Calu3 (cell line): ENCODE data around the gene DHX16. TPM values are rescaled to one million over a fixed set of nuclear protein-coding genes. Genes with fewer than 3 reads are reported as not detected.
A peak's percentile ranks its signal among the peaks of the same experiment; 100 is the strongest.

Experiments used
- BruUV-seq: library from RNA; stranded (reverse); fragments of 400-500 nt; replicated peaks from 2 replicates; lab custom pipeline; 2021; lab: Mats Ljungman, UMichigan
- CTCF ChIA-PET: fragments of 300-600 bp; sonication (Branson Sonifier 250); formaldehyde crosslinking; loops from one replicate; lab custom pipeline; 2022; ENCODE audit warnings: antibody characterized with exemption; lab: Charles Lee
- DNase-seq: peaks from one replicate; pipeline ENCODE4 v3.0.0; 2022
- H3K27ac Mint-ChIP-seq: one replicate; pipeline ENCODE4 v1.8.0; 2022; ENCODE audit warnings: mixed read lengths; ENCODE audit not compliant: unreplicated experiment
- H3K27me3 Mint-ChIP-seq: one replicate; pipeline ENCODE4 v1.8.0; 2022; ENCODE audit warnings: mixed read lengths; ENCODE audit not compliant: unreplicated experiment
- H3K36me3 Mint-ChIP-seq: one replicate; pipeline ENCODE4 v1.8.0; 2022; ENCODE audit warnings: mild to moderate bottlenecking, moderate library complexity, mixed read lengths; ENCODE audit not compliant: insufficient read depth, unreplicated experiment
- H3K4me1 Mint-ChIP-seq: one replicate; pipeline ENCODE4 v1.8.0; 2022; ENCODE audit warnings: mild to moderate bottlenecking, low read depth, mixed read lengths; ENCODE audit not compliant: unreplicated experiment
- H3K4me3 Mint-ChIP-seq: one replicate; pipeline ENCODE4 v1.8.0; 2022; ENCODE audit warnings: mild to moderate bottlenecking, low read depth, moderate library complexity, mixed read lengths; ENCODE audit not compliant: unreplicated experiment
- H3K9me3 Mint-ChIP-seq: one replicate; pipeline ENCODE4 v1.8.0; 2022; ENCODE audit warnings: low read depth, mixed read lengths; ENCODE audit not compliant: unreplicated experiment
- CTCF ChIP-seq: fragments of 200-600 bp; IDR thresholded peaks from one replicate; pipeline ENCODE4 v1.8.0; 2022; ENCODE audit warnings: antibody characterized with exemption; ENCODE audit not compliant: unreplicated experiment
- intact Hi-C: fragments of 100-400 bp; cut with micrococcal nuclease; formaldehyde crosslinking; loops from one replicate; pipeline ENCODE4 v1.10.0; 2022; ENCODE audit not compliant: unreplicated experiment
- total RNA-seq: library from RNA; stranded (reverse); gene quantifications from 2 replicates; pipeline ENCODE4 v1.2.3, GENCODE V29; 2022

Gene DHX16
- total RNA-seq, 1 experiment from 2014 or later = 55.6 TPM

- no peak for DNase-seq
- Mint-ChIP-seq H3K27me3 (no peaks in the 10 kb centered on the region), H3K27ac (peak overlapping the region; percentile 97), H3K36me3 (peaks cover 93% of the 10 kb centered on the region), H3K4me3 (peak overlapping the region; percentile 87), H3K9me3 (no peaks in the 10 kb centered on the region), H3K4me1 (peaks cover 32% of the 10 kb centered on the region)
- intact Hi-C loops = no loop called here
- no peak for TF ChIP-seq CTCF
- BruUV-seq = no TSS peak
- CTCF ChIA-PET = interaction anchor here (0.5 to 1.4 kb wide), 2 partner anchors 28 to 105 kb away, joined by 5 to 6 read pairs; no protein-coding TSS in a partner anchor
These were observed 47.3 kb downstream of the DHX16 start for GRCh38 chr6:30625511-30625910.

GRCh38 chr6:30619561-30619960 is 53.2 kb downstream of the DHX16 start:
- no TSS peak for BruUV-seq
- Mint-ChIP-seq H3K4me1 (peaks cover 34% of the 10 kb centered on the region), H3K27me3 (peaks cover 16% of the 10 kb centered on the region), H3K9me3 (no peaks in the 10 kb centered on the region), H3K4me3 (peak overlapping the region; percentile 70), H3K27ac (peak overlapping the region; percentile 98), H3K36me3 (peaks cover 96% of the 10 kb centered on the region)
- intact Hi-C loops = loop anchor here (5.0 kb wide), 1 partner anchor 103 kb away; the partner anchor contains the start of gene TUBB
- CTCF ChIA-PET = no interaction called here
- DNase-seq = no peak
- no peak for TF ChIP-seq CTCF

- no peak for TF ChIP-seq CTCF
- CTCF ChIA-PET = interaction anchor here (1.2 to 2.0 kb wide), 2 partner anchors 54 to 113 kb away, joined by 4 to 10 read pairs; partner anchors contain the start of gene DHX16
- peak overlapping the region; percentile 98 for H3K27ac Mint-ChIP-seq
- H3K4me1 Mint-ChIP-seq = peaks cover 44% of the 10 kb centered on the region
- no TSS peak for BruUV-seq
- peak overlapping the region; percentile 70 for H3K4me3 Mint-ChIP-seq
- H3K27me3 Mint-ChIP-seq = peaks cover 16% of the 10 kb centered on the region
- intact Hi-C loops = loop anchor here (5.0 kb wide), 1 partner anchor 104 kb away; the partner anchor contains the start of gene TUBB
- no peaks in the 10 kb centered on the region for H3K9me3 Mint-ChIP-seq
- peaks cover 98% of the 10 kb centered on the region for H3K36me3 Mint-ChIP-seq
- no peak for DNase-seq
These were observed 54.5 kb downstream of the DHX16 start for GRCh38 chr6:30618270-30618797.

GRCh38 chr6:30617565-30618269 is 55.1 kb downstream of the DHX16 start, which contains the start of gene MRPS18B:
Gene MRPS18B, plus strand, starts transcription at chr6:30617840. Its CDS starts 26 bp downstream, at chr6:30617866.
- intact Hi-C loops = loop anchor here (5.0 kb wide), 1 partner anchor 105 kb away; the partner anchor contains the start of gene TUBB
- no peak for TF ChIP-seq CTCF
- Mint-ChIP-seq H3K9me3 (no peaks in the 10 kb centered on the region), H3K4me3 (peak within 1 kb of the TSS; percentile 70), H3K27ac (peak within 1 kb of the TSS; percentile 98), H3K36me3 (peaks cover 96% of the 10 kb centered on the region), H3K27me3 (peaks cover 16% of the 10 kb centered on the region), H3K4me1 (peaks cover 46% of the 10 kb centered on the region)
- CTCF ChIA-PET = interaction anchor here (0.6 to 2.0 kb wide), 3 partner anchors 29 to 113 kb away, joined by 3 to 10 read pairs (median 4); partner anchors contain the start of gene DHX16
- TSS peak; percentile 79 for BruUV-seq
- peak; percentile 98 for DNase-seq
